ENCODE data around the gene RPL7A. TPM values are rescaled to one million over a fixed set of nuclear protein-coding genes. Genes with fewer than 3 reads are reported as not detected.

Gene RPL7A
- total RNA-seq, 1 experiment from 2014 or later = 2,747 TPM

- TF ChIP-seq E2F4 (CRISPR knock-in tag; IDR thresholded peaks at IDR 0.05; ENCODE audit: borderline replicate concordance, low read depth) (no peak), ZNF121 (CRISPR knock-in tag; IDR thresholded peaks at IDR 0.05) (no peak), MLX (CRISPR knock-in tag; IDR thresholded peaks at IDR 0.05) (no peak), CREM (CRISPR knock-in tag; IDR thresholded peaks at IDR 0.05) (no peak), AFF4 (CRISPR knock-in tag; IDR thresholded peaks at IDR 0.05; ENCODE audit: borderline replicate concordance) (no peak), CTCF (IDR thresholded peaks at IDR 0.05) (no peak), ATF6 (CRISPR knock-in tag; IDR thresholded peaks at IDR 0.05) (no peak), AR (CRISPR knock-in tag; IDR thresholded peaks at IDR 0.05) (no peak), NR1H2 (CRISPR knock-in tag; IDR thresholded peaks at IDR 0.05) (no peak), ZNF396 (CRISPR knock-in tag; IDR thresholded peaks at IDR 0.05; ENCODE audit: borderline replicate concordance) (no peak), ZNF219 (CRISPR knock-in tag; IDR thresholded peaks at IDR 0.05; ENCODE audit: borderline replicate concordance) (no peak)
- H3K36me3 Mint-ChIP-seq = peaks cover 53% of the 10 kb centered on the region
- no peak overlapping the region for H3K4me3 Mint-ChIP-seq
- ChIA-PET POLR2A (interaction anchor here (0.7 kb wide), 1 partner anchor 8 kb away, joined by 3 read pairs; the partner anchor contains the start of gene MED22), CTCF (interaction anchor here (1.1 kb wide), 1 partner anchor 101 kb away, joined by 3 read pairs; no protein-coding TSS in a partner anchor)
- H3K9me3 Mint-ChIP-seq = no peaks in the 10 kb centered on the region
- no peak for ATAC-seq
- no peak for DNase-seq (ENCODE audit: low spot score)
- H3K4me1 Mint-ChIP-seq = peaks cover 18% of the 10 kb centered on the region
- H3K27ac Mint-ChIP-seq = peak overlapping the region; percentile 71; the same call in 1 of the 2 replicates
- no peaks in the 10 kb centered on the region for H3K27me3 Mint-ChIP-seq (ENCODE audit: low read depth)
Observed at GRCh38 chr9:133339641-133340040, 8.4 kb upstream of the RPL7A start.

GRCh38 chr9:133340256-133340655 is 7.8 kb upstream of the RPL7A start:
- Mint-ChIP-seq H3K4me1 (peaks cover 13% of the 10 kb centered on the region), H3K4me3 (no peak overlapping the region), H3K27me3 (ENCODE audit: low read depth) (no peaks in the 10 kb centered on the region), H3K9me3 (no peaks in the 10 kb centered on the region), H3K27ac (peak overlapping the region; percentile 49; the same call in 1 of the 2 replicates), H3K36me3 (peaks cover 56% of the 10 kb centered on the region)
- POLR2A ChIA-PET = no interaction called here
- DNase-seq (ENCODE audit: low spot score) (no peak), ATAC-seq (no peak)
- CTCF ChIA-PET = interaction anchor here (1.1 kb wide), 1 partner anchor 102 kb away, joined by 3 read pairs; no protein-coding TSS in a partner anchor
- TF ChIP-seq RORB (CRISPR knock-in tag; IDR thresholded peaks at IDR 0.05) (no peak), MYBL2 (CRISPR knock-in tag; IDR thresholded peaks at IDR 0.05) (no peak), MLX (CRISPR knock-in tag; IDR thresholded peaks at IDR 0.05) (no peak), EMX1 (CRISPR knock-in tag; IDR thresholded peaks at IDR 0.05) (no peak), ZNF532 (CRISPR knock-in tag; IDR thresholded peaks at IDR 0.05; ENCODE audit: borderline replicate concordance) (no peak), ESRRA (CRISPR knock-in tag; IDR thresholded peaks at IDR 0.05; ENCODE audit: borderline replicate concordance) (no peak)

Measured in WTC11 (cell line).